ENCODE measurements around the gene SH3GLB2. TPM values are rescaled to one million over a fixed set of nuclear protein-coding genes. Genes with fewer than 3 reads are reported as not detected.

The SH3GLB2 gene
- total RNA-seq, 4 donors from 2014 or later = 35.1 to 126 (median 81.8) TPM

DNA sequence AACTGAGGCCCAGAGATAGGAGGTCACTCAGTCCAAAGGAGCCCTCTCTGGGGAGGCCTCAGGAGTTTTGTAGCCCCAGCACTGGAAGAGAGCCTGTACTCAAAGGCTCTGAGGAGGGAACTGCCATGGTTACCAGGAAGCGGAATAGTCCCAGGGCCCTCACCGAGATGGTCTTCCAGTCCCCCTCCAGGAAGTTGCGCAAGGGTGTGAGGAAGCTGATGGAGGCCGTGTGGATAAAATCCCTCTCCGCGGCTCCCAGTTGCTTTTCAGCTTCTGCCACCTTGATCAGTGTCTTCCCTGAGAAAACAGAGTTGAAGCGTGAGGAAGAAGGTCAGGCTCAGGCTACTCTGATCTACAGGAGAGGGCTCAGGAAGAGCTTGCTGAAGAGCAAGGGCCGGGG, 13.5 kb downstream of the SH3GLB2 start:
- no peak for TF ChIP-seq POLR2A (IDR thresholded peaks at IDR 0.05)
- TF ChIP-seq, protein P1, sequence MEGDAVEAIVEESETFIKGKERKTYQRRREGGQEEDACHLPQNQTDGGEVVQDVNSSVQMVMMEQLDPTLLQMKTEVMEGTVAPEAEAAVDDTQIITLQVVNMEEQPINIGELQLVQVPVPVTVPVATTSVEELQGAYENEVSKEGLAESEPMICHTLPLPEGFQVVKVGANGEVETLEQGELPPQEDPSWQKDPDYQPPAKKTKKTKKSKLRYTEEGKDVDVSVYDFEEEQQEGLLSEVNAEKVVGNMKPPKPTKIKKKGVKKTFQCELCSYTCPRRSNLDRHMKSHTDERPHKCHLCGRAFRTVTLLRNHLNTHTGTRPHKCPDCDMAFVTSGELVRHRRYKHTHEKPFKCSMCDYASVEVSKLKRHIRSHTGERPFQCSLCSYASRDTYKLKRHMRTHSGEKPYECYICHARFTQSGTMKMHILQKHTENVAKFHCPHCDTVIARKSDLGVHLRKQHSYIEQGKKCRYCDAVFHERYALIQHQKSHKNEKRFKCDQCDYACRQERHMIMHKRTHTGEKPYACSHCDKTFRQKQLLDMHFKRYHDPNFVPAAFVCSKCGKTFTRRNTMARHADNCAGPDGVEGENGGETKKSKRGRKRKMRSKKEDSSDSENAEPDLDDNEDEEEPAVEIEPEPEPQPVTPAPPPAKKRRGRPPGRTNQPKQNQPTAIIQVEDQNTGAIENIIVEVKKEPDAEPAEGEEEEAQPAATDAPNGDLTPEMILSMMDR (IDR thresholded peaks at IDR 0.05) = no peak
- Histone ChIP-seq H3K27ac (no peak overlapping the region), H3K27me3 (no peaks in the 10 kb centered on the region), H3K36me3 (no peaks in the 10 kb centered on the region), H3K4me3 (no peak overlapping the region), H3K4me1 (no peaks in the 10 kb centered on the region), H3K9me3 (no peaks in the 10 kb centered on the region)
- no peak for DNase-seq
- intact Hi-C loops (cut with DNase I; ENCODE audit: low total_unique reads) = no loop called here

DNA sequence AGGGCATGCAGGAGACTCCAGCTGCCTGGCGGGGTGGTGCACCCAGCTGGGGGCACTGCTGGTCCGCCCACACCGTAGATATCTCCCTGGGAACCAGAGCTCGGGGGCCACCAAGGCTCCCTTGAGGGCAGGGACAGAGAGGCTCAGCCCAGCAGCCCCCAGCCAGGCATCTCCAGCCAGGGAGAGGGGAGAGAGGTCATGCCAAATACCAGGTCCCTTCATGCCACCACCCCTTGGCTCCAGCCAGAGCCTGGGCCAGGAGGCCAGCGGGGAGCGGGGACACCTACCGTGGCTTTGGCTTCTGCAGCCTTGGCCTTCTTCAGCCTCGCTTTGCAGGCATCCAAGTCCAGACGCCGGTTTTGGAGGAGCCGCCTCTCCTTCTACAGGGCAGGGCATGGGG, 14.0 kb downstream of the SH3GLB2 start:
- no peak for DNase-seq
- TF ChIP-seq POLR2A (IDR thresholded peaks at IDR 0.05) = no peak
- TF ChIP-seq, protein P1 (IDR thresholded peaks at IDR 0.05) = no peak
- no peaks in the 10 kb centered on the region for H3K36me3 ChIP-seq

DNA sequence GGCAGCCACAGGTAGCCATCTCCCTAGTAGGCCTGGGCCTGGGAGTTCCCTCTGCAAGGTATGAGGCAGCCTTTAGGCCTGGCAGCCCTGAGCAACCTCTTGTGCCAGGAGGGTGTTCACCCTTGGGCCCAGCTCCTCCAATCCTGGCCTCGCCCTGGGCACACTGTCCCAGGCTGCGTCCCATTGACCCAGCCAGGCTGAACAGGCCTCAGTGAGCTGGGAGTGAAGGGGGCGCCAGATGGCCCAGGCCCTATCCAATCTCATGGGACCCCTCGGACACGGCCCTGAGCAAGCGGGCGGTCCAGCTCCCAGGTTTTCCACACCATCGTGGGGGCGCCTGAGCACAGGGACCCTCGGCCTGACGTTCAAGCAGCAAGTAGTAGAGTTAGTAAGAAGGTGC, 14.5 kb downstream of the SH3GLB2 start:
- no peak for TF ChIP-seq POLR2A (IDR thresholded peaks at IDR 0.05)
- TF ChIP-seq, protein P1 (IDR thresholded peaks at IDR 0.05) = no peak
- Histone ChIP-seq H3K4me1 (no peaks in the 10 kb centered on the region), H3K4me3 (no peak overlapping the region), H3K36me3 (no peaks in the 10 kb centered on the region), H3K9me3 (no peaks in the 10 kb centered on the region), H3K27ac (no peak overlapping the region), H3K27me3 (no peaks in the 10 kb centered on the region)
- DNase-seq = no peak
- intact Hi-C loops (cut with DNase I; ENCODE audit: low total_unique reads) = no loop called here

More for the DNA sequence above, 14.0 kb downstream of the SH3GLB2 start:
- no peaks in the 10 kb centered on the region for H3K9me3 ChIP-seq
- H3K27ac ChIP-seq = no peak overlapping the region
- no peaks in the 10 kb centered on the region for H3K27me3 ChIP-seq
- intact Hi-C loops (cut with DNase I; ENCODE audit: low total_unique reads) = no loop called here
- no peaks in the 10 kb centered on the region for H3K4me1 ChIP-seq
- no peak overlapping the region for H3K4me3 ChIP-seq

DNA sequence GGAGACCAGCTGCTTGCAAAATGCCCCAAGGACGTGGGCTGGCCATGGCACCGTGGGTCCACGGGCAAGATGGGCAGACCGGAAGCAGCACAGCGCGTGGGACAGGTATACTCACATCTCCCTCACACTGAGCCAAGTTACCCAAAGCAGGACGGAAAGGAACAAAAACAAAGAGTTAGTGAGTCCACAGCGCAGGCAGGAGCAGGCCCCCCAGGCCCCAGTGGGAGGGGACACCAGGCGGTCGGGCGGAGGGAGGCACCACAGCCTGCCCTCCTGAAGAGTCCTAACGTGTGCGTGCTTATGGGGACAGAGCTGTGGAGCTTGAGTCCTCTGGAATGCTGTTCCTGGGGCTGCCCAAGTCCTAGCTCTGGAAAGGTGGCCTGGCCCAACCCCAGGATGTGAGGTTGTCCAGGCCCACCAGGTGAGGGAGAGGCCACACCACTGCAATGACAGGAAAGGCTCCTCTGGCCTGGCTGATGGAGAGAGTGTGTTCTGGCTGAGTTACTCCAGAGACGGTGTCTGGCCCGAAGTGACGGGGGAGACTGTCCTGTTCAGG, 15.2 kb downstream of the SH3GLB2 start:
- Histone ChIP-seq H3K27me3 (no peaks in the 10 kb centered on the region), H3K27ac (no peak overlapping the region), H3K4me1 (no peaks in the 10 kb centered on the region), H3K36me3 (no peaks in the 10 kb centered on the region), H3K9me3 (no peaks in the 10 kb centered on the region), H3K4me3 (no peak overlapping the region)
- intact Hi-C loops (cut with DNase I; ENCODE audit: low total_unique reads) = no loop called here
- no peak for DNase-seq
- no peak for TF ChIP-seq POLR2A (IDR thresholded peaks at IDR 0.05)
- TF ChIP-seq, protein P1 (IDR thresholded peaks at IDR 0.05) = no peak

DNA sequence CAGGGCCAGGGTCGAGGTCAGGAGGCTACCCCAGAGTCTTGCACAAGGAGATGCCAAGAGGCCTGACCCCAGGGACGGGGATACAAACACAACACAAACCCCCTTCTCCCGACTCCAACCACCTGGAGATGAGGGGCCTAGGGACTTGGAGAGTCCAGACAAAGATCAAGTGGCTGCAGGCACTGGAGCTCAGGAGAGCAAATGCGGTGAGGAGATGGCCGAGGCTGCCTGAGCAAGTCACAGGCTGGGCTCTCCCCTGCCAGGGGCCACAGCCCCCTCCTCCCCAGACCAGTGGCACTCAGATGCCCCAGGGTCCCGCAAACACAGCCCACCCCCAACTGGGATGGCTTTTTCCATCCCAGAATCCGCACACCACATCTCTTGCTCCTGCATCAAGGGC, 15.8 kb downstream of the SH3GLB2 start:
- Histone ChIP-seq H3K27ac (no peak overlapping the region), H3K4me1 (no peaks in the 10 kb centered on the region), H3K4me3 (no peak overlapping the region), H3K9me3 (no peaks in the 10 kb centered on the region), H3K36me3 (no peaks in the 10 kb centered on the region), H3K27me3 (no peaks in the 10 kb centered on the region)
- DNase-seq = no peak
- TF ChIP-seq POLR2A (IDR thresholded peaks at IDR 0.05) = no peak
- TF ChIP-seq, protein P1 (IDR thresholded peaks at IDR 0.05) = no peak
- intact Hi-C loops (cut with DNase I; ENCODE audit: low total_unique reads) = no loop called here
